Liver (tissue), 9 donors: ENCODE measurements around the gene NCKIPSD. TPM values are rescaled to one million over a fixed set of nuclear protein-coding genes. Genes with fewer than 3 reads are reported as not detected.

Source experiments
- DNase-seq: peaks from one replicate; pipeline ENCODE4 v3.0.0-alpha.2; 2017; ENCODE audit warnings: low spot score
- H3K27ac ChIP-seq, 2 donors: one replicate each; pipeline ENCODE4 v1.7.0; 2013; ENCODE audit warnings: inconsistent platforms in 2 of 2, low read length in 2 of 2, control low read depth in 1 of 2, low read depth in 1 of 2, mild to moderate bottlenecking in 1 of 2
- H3K27me3 ChIP-seq, 4 donors: one replicate each; pipeline versions ENCODE4 v1.6.1 to v1.7.0; 2013; ENCODE audit warnings: low read length in 3 of 4, inconsistent platforms in 1 of 4, mild to moderate bottlenecking in 1 of 4, moderate library complexity in 1 of 4; ENCODE audit not compliant: control insufficient read depth in 4 of 4, insufficient read depth in 4 of 4
- H3K36me3 ChIP-seq, 4 donors: one replicate each; pipeline versions ENCODE4 v1.6.1 to v1.7.0; 2013; ENCODE audit warnings: low read length in 3 of 4, mild to moderate bottlenecking in 3 of 4, low read depth in 1 of 4, moderate library complexity in 1 of 4; ENCODE audit not compliant: control insufficient read depth in 4 of 4, insufficient read depth in 3 of 4
- H3K4me1 ChIP-seq, 4 donors: one replicate each; pipeline versions ENCODE4 v1.6.1 to v1.7.0; 2013; ENCODE audit warnings: low read length in 3 of 4, mild to moderate bottlenecking in 3 of 4, moderate library complexity in 1 of 4; ENCODE audit not compliant: control insufficient read depth in 4 of 4, insufficient read depth in 4 of 4
- H3K4me3 ChIP-seq, 3 donors: one replicate each; pipeline versions ENCODE4 v1.6.1 to v1.7.0; 2013; ENCODE audit warnings: low read length in 3 of 3, control low read depth in 1 of 3, low read depth in 1 of 3, mild to moderate bottlenecking in 1 of 3
- H3K9ac ChIP-seq, 2 donors: one replicate each; pipeline ENCODE4 v1.7.0; 2013; ENCODE audit warnings: low read length in 2 of 2, mild to moderate bottlenecking in 2 of 2, moderate library complexity in 2 of 2, control low read depth in 1 of 2, low read depth in 1 of 2
- H3K9me3 ChIP-seq, 4 donors: one replicate each; pipeline versions ENCODE4 v1.6.1 to v1.7.0; 2013; ENCODE audit warnings: low read length in 3 of 4; ENCODE audit not compliant: control insufficient read depth in 4 of 4
- ATF3 ChIP-seq: IDR thresholded peaks from 2 replicates; pipeline ENCODE4 v1.6.1; 2016; ENCODE audit warnings: antibody characterized with exemption
- FOXA2 ChIP-seq: IDR thresholded peaks from 2 replicates; pipeline ENCODE4 v1.6.1; 2016; ENCODE audit warnings: antibody characterized with exemption
- GABPA ChIP-seq, 2 donors: IDR thresholded peaks in 1 of 2; conservative IDR thresholded peaks in 1 of 2; 2 replicates each; pipeline ENCODE4 v1.6.1; 2016; ENCODE audit warnings: antibody characterized with exemption in 2 of 2, mild to moderate bottlenecking in 1 of 2, moderate library complexity in 1 of 2
- HNF4G ChIP-seq: IDR thresholded peaks from 2 replicates; pipeline ENCODE4 v1.6.1; 2016; ENCODE audit warnings: antibody characterized with exemption
- JUND ChIP-seq, 2 donors: IDR thresholded peaks; 2 replicates each; pipeline ENCODE4 v1.6.1; 2016; ENCODE audit warnings: antibody characterized with exemption in 2 of 2
- MAX ChIP-seq: IDR thresholded peaks from 2 replicates; pipeline ENCODE4 v1.6.1; 2016; ENCODE audit warnings: antibody characterized with exemption
- NR2F2 ChIP-seq: IDR thresholded peaks from 2 replicates; pipeline ENCODE4 v1.6.1; 2016; ENCODE audit warnings: antibody characterized with exemption
- RAD21 ChIP-seq, 2 donors: IDR thresholded peaks; 2 replicates each; pipeline ENCODE4 v1.6.1; 2016; ENCODE audit warnings: antibody characterized with exemption in 2 of 2, mild to moderate bottlenecking in 2 of 2
- SP1 ChIP-seq: IDR thresholded peaks from 2 replicates; pipeline ENCODE4 v1.6.1; 2018; ENCODE audit warnings: antibody characterized with exemption, mild to moderate bottlenecking
- YY1 ChIP-seq: IDR thresholded peaks from 2 replicates; pipeline ENCODE4 v1.6.1; 2016; ENCODE audit warnings: antibody characterized with exemption, mild to moderate bottlenecking
- WGBS: extraction: QIAGEN DNeasy Blood & Tissue Kit; methylation state at CpG from one replicate; pipeline ENCODE4 v1.1.7; 2013; 5-methylcytosine and 5-hydroxymethylcytosine counted together
- polyA plus RNA-seq, 2 donors: library from polyadenylated mRNA; stranded (reverse) in 1 of 2; unstranded in 1 of 2; fragments of 200-250 nt in 1 of 2; fragments of >200 nt in 1 of 2; fragmentation: Nextera tagmentation in 1 of 2; extraction: Ambion mirVana in 1 of 2; gene quantifications; one replicate each; pipeline versions ENCODE4 v1.2.1 to v1.2.3, GENCODE V29; 2013 to 2015
- total RNA-seq, 2 donors: library from RNA; depleted of rRNA; stranded (reverse); fragments of >200 nt; gene quantifications; one replicate each; pipeline ENCODE4 v1.2.3, GENCODE V29; 2014
- TF ChIP-seq, protein P1 (sequence below): IDR thresholded peaks from 2 replicates; pipeline ENCODE4 v1.6.1; 2016; ENCODE audit warnings: antibody characterized with exemption, mild to moderate bottlenecking
- TF ChIP-seq, protein P2 (sequence below): IDR thresholded peaks from 2 replicates; pipeline ENCODE4 v1.6.1; 2016; ENCODE audit warnings: antibody characterized with exemption
- TF ChIP-seq, protein P3 (sequence below): fragments of 150-350 bp; IDR thresholded peaks from 2 replicates; pipeline ENCODE4 v1.5.1; 2017; ENCODE audit warnings: improper control_type of control experiment, low read depth, low read length; ENCODE audit not compliant: missing input control
- donor health status: healthy.
- donor health status: healthy.
- donor health status: healthy.
- donor health status: healthy.
- donor health status: healthy.

The NCKIPSD gene
- total and polyA plus RNA-seq, 4 donors = 5.9 to 12.9 (median 8.7) TPM

- no peak overlapping the region for H3K9ac ChIP-seq
- no peak for DNase-seq
- H3K36me3 ChIP-seq = peaks cover 22 to 67% (median 60%) of the 10 kb centered on the region in 4 donors
- no peak overlapping the region for H3K4me3 ChIP-seq
- no peaks in the 10 kb centered on the region for H3K27me3 ChIP-seq
- H3K27ac ChIP-seq = no peak overlapping the region
- TF ChIP-seq HNF4G (no peak), YY1 (no peak), RAD21 (IDR thresholded peaks at IDR 0.05) (no peak), MAX (no peak), JUND (IDR thresholded peaks at IDR 0.05) (no peak)
- no peaks in the 10 kb centered on the region for H3K9me3 ChIP-seq
- H3K4me1 ChIP-seq = peaks cover 0 to 5% (median 4%) of the 10 kb centered on the region in 4 donors
These were observed 6.8 kb upstream of the NCKIPSD start for GRCh38 chr3:48692551-48692950.

DNA sequence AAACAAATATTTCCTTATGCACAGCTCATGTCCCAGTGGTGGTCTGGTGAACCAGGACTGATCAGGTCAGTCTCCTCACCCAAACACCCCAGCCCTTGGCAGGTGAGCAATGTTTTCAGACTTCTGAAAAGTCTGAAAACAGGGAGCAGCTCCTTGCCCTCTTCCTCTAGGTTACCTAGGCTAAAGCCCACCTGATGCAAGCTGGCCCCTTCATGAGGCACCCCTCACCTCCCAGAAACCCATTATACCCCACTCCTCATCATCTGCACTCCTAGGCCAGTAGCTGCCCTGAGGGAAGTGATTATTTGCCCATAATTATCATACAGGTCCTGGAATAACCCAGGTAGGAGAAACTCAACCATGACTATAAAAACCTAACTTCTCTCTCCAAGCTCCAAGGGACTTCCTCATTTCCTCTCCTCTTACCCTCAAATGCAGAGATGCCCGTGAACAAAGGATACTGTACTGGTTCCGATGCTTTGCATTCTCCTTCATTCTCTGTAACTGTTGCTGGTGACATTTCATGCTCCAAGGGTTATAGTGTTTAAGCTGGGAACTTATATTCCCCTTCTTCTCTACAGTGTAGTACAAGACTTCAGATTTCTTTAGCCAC, 5.2 kb upstream of the NCKIPSD start:
- peaks cover 0 to 6% (median 4%) of the 10 kb centered on the region in 4 donors for H3K4me1 ChIP-seq

More for the DNA sequence above, 5.2 kb upstream of the NCKIPSD start:
- H3K4me3 ChIP-seq = no peak overlapping the region
- H3K27me3 ChIP-seq = no peaks in the 10 kb centered on the region
- no peaks in the 10 kb centered on the region for H3K9me3 ChIP-seq
- H3K27ac ChIP-seq = no peak overlapping the region
- peaks cover 22 to 69% (median 60%) of the 10 kb centered on the region in 4 donors for H3K36me3 ChIP-seq
- no peak for TF ChIP-seq GABPA (IDR thresholded peaks at IDR 0.05 in 1 of 2, conservative IDR thresholded peaks at IDR 0.05 in 1 of 2)
- TF ChIP-seq FOXA2 = no peak
- TF ChIP-seq SP1 = no peak
- TF ChIP-seq, protein P1, sequence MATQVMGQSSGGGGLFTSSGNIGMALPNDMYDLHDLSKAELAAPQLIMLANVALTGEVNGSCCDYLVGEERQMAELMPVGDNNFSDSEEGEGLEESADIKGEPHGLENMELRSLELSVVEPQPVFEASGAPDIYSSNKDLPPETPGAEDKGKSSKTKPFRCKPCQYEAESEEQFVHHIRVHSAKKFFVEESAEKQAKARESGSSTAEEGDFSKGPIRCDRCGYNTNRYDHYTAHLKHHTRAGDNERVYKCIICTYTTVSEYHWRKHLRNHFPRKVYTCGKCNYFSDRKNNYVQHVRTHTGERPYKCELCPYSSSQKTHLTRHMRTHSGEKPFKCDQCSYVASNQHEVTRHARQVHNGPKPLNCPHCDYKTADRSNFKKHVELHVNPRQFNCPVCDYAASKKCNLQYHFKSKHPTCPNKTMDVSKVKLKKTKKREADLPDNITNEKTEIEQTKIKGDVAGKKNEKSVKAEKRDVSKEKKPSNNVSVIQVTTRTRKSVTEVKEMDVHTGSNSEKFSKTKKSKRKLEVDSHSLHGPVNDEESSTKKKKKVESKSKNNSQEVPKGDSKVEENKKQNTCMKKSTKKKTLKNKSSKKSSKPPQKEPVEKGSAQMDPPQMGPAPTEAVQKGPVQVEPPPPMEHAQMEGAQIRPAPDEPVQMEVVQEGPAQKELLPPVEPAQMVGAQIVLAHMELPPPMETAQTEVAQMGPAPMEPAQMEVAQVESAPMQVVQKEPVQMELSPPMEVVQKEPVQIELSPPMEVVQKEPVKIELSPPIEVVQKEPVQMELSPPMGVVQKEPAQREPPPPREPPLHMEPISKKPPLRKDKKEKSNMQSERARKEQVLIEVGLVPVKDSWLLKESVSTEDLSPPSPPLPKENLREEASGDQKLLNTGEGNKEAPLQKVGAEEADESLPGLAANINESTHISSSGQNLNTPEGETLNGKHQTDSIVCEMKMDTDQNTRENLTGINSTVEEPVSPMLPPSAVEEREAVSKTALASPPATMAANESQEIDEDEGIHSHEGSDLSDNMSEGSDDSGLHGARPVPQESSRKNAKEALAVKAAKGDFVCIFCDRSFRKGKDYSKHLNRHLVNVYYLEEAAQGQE = no peak
- no peak for TF ChIP-seq YY1
- TF ChIP-seq, protein P2, sequence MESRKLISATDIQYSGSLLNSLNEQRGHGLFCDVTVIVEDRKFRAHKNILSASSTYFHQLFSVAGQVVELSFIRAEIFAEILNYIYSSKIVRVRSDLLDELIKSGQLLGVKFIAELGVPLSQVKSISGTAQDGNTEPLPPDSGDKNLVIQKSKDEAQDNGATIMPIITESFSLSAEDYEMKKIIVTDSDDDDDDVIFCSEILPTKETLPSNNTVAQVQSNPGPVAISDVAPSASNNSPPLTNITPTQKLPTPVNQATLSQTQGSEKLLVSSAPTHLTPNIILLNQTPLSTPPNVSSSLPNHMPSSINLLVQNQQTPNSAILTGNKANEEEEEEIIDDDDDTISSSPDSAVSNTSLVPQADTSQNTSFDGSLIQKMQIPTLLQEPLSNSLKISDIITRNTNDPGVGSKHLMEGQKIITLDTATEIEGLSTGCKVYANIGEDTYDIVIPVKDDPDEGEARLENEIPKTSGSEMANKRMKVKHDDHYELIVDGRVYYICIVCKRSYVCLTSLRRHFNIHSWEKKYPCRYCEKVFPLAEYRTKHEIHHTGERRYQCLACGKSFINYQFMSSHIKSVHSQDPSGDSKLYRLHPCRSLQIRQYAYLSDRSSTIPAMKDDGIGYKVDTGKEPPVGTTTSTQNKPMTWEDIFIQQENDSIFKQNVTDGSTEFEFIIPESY = no peak
- TF ChIP-seq, protein P3, sequence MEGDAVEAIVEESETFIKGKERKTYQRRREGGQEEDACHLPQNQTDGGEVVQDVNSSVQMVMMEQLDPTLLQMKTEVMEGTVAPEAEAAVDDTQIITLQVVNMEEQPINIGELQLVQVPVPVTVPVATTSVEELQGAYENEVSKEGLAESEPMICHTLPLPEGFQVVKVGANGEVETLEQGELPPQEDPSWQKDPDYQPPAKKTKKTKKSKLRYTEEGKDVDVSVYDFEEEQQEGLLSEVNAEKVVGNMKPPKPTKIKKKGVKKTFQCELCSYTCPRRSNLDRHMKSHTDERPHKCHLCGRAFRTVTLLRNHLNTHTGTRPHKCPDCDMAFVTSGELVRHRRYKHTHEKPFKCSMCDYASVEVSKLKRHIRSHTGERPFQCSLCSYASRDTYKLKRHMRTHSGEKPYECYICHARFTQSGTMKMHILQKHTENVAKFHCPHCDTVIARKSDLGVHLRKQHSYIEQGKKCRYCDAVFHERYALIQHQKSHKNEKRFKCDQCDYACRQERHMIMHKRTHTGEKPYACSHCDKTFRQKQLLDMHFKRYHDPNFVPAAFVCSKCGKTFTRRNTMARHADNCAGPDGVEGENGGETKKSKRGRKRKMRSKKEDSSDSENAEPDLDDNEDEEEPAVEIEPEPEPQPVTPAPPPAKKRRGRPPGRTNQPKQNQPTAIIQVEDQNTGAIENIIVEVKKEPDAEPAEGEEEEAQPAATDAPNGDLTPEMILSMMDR = no peak
- no peak for TF ChIP-seq ATF3
- TF ChIP-seq NR2F2 = no peak
- WGBS = 93% methylated on average over 2 of the region's 2 CpGs
- no peak for DNase-seq
- H3K9ac ChIP-seq = no peak overlapping the region
